OCI-M1 (cell line): ENCODE results near the gene PCYT1B.
A peak's percentile ranks its signal among the peaks of the same experiment; 100 is the strongest.
"Not testable (repeated sequence)": the region's sequence is repeated elsewhere in the genome, so short reads cannot be mapped to it uniquely, and the experiment has no call there.

Experiments
- DNase-seq: peaks from one replicate; lab custom pipeline; 2025; lab: John Stamatoyannopoulos, UW

PCYT1B gene

DNA sequence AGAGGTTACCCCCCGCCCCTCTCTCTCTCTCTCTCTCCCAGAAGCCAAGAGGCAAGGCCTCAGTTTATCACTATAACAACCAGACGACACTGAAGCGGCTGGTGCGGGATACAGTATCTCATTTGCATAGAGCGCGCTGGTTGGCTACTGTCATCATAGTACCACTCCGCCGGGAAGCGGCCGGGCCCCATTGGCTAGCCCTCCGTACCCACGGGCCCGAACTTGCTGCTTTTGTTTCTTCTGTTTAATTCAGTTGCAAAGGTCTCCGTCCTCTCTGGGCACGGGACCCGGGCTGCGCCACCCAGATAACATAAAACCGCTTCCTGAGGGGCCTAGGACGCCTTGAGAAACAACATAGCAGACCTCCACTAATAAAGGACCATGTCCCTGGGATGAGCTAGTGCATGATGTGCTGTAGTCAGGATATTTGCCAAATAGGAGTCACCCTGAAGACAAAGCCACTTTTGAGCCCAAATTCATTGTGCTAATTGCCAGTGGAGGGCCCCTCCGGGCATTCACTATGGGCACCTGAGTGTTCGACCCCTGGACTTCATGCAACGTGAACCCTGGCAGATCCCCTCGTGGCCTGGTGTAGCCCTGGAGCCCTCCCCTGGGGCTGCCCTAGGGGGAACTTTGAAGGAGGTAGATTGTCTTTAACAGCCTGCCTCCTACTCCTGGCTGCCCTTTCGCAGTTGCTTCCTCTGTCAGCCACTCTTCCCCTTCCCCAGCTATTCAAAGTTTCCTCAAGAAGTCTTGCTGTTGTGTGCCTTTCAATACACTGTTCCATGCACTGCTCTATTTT lies at the start of gene PCYT1B:
Gene PCYT1B (minus strand): TSS at position 91 of the 802 bp plus-strand sequence. CDS start 242 bp downstream, outside the sequence.
- DNase-seq, result peak; percentile 88

- no peak for DNase-seq
These were observed 49.1 kb upstream of the PCYT1B start for GRCh38 chrX:24696294-24696693.

DNA sequence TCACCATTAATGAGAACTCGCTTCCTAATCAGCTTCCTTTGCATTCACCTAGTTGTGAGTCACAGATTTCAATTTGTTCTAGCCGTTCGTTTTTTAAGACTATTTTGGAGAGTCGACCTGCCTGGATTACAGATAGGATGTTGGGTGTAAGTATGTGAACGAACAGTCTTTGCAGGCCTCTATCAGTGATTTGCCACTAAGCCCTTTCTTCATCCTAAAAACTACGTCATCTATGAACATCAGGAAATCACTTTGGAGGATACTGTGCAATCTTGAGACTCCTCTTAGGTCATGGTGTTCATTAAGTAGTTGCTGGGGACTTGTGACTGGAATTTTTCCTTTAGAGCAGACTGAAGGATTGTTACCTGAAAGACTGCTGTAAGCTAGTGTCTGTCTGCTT lies 47.7 kb upstream of the PCYT1B start:
- DNase-seq, result no peak

- DNase-seq, result peak; percentile 98
These were observed 46.5 kb upstream of the PCYT1B start, which contains the start of gene POLA1 for GRCh38 chrX:24693453-24694202. Gene POLA1, plus strand, starts transcription at chrX:24693918. Its CDS starts 44 bp downstream, at chrX:24693962.

- peak; percentile 6 for DNase-seq
These were observed 45.2 kb upstream of the PCYT1B start for GRCh38 chrX:24692305-24692704.

DNA sequence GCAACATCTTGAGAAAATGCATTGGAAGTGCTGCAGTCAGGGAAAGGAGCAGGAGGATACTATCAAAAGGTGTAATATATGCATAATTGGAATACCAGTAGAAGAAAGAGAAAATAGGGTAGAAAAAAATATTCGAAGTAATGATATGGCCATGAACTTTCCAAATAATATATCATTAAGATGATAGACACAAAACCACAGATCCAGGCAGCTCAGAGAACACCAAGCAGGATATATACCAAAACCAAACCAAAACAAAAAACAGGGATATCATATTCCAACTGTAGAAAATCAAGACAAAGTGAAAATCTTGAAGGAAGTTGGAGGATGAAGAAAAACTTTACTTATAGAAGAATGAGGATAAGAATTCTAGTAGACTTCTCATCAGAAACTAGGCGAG lies 36.9 kb upstream of the PCYT1B start:
- no peak for DNase-seq

DNA sequence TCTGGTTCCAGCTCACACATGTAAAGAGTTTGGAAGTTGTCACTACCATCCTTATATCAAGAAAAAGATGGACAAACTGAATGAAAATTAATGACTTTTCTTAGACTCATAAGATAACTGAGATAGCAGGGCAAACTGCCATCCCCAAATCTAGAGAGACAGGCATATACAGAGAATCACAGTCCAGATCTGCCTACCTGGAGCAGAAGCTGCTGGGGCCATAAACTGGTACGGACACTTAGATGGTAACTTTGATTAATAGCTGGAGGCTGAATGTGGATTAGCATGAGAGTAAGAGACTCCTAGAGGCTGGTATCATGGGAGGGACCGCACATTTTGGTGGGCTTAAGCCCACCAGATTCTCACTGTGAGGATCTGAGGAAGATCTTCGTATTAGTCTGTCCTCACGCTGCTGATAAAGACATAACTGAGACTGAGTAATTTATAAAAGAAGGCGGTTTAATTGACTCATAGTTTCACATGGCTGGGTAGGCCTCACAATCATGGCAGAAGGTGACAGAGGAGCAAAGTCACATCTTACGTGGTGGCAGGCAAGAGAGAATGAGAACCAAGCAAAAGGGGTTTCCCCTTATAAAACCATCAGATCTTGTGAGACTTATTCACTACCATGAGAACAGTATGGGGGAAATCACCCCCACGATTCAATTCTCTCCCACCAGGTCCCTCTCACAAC lies 35.7 kb upstream of the PCYT1B start:
- no peak for DNase-seq

DNA sequence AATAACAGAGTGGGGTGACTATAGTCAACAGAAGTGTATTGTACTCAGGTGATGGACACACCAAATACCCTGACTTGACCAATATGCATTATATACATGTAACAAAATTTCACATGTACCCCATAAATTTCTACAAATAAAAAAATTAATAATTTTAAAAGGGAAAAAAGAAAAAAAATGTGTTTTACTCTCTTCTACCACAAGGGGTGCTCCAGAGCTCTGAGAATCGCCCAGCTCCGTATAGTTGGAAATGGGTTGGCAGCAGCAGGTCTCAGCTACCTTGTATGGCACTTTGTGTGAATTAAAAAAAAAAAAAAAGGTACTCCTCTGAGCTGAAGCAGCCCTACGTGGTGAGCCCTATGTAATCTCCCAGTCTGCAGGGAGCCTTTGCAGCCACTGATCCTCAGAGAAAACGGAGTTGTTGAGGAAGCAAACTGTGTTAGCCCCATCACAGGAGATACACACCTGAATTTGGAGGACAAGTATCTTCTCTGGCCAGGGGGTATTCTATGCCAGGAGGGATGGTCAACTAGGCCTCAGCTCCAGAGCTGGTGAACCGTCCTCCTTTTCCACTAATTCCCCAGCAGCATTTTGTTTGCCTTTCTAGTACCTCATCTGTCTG lies 29.4 kb upstream of the PCYT1B start:
- peak; percentile 35 for DNase-seq

- DNase-seq, result no peak
These were observed 26.3 kb upstream of the PCYT1B start for GRCh38 chrX:24673424-24673823.

DNA sequence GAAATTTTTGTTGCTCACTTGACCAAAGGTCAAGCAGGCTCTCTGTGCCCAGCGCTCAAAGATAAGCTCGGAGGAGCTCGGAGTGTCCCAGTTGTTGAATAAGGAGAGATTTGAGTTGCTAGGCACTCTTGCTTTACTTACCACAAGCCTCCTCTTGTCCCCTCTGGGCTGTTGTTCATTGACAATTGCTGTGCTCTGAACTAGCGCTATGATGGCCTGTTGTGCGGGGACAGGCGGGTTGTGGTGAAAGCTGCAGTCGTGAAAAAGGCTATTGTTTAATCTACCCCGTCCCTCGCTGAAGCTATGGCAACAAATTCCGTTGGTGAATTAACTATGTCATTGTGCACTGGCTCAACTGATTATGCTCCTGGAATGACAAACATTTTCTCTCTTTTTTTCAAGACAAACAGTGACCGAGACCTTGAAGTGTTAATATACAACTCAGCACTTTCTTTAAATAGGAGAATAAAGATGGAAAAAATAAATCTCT lies 25.6 kb upstream of the PCYT1B start:
- DNase-seq, result no peak

DNA sequence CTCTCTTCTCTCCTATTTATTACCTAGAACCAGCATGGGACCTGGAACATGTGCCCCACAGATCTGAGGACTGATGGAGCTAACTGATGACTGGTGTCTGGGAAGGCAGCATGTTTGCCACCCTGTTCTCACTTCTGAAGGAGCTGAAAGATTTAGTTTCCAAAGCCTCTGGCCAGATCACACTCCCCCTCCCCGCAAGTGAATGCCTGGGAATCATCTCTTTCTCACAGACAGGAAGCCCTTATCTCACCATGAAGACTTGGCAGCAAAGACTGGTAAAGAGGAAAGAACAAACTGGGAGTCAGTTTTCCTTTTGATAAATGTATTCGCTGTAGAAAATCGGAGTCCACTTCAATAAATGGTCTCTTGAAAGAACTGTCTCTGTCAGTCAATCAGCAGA lies 21.0 kb upstream of the PCYT1B start:
- DNase-seq, result peak; percentile 4

- peak; percentile 9 for DNase-seq
These were observed 15.2 kb upstream of the PCYT1B start for GRCh38 chrX:24662352-24662751.

DNA sequence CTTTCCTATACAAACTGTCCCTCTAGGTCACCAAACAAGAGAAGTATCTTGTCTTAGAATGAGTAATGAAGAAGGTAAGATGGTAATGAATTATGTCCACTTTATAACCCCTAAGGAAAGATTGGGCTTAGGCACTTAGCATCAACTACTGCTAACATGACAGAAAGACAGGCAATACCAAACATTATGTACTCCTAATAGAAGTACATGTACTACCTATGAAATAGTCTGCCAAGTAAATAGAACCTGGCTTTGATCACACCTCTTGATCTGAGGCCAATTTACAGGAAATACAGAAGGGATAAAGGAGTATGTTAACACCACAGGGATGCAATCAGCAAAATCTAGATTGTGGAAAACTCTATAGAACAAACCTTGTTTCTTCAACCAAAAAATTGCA lies 14.1 kb upstream of the PCYT1B start:
- DNase-seq, result no peak

DNA sequence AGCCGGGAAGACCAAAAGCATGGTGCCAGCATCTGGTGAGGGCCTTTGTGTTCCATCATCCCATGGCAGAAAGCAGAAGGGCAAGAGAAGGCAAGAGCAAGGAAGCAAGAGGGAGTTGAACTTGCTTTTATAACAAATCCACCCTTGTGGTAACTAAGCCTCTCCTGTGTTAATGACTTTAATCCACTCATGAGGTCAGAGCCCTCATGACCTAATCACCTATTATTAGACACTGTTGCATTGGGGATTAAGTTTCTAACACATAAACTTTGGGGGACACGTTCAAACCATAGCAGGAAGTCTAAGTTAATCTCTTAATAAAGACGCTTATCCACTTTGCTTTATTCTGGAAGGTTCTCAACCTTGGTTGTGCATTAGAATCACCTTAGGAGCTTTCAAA lies 12.5 kb upstream of the PCYT1B start:
- no peak for DNase-seq

- no peak for DNase-seq
These were observed 12.0 kb upstream of the PCYT1B start for GRCh38 chrX:24659106-24659505.

DNA sequence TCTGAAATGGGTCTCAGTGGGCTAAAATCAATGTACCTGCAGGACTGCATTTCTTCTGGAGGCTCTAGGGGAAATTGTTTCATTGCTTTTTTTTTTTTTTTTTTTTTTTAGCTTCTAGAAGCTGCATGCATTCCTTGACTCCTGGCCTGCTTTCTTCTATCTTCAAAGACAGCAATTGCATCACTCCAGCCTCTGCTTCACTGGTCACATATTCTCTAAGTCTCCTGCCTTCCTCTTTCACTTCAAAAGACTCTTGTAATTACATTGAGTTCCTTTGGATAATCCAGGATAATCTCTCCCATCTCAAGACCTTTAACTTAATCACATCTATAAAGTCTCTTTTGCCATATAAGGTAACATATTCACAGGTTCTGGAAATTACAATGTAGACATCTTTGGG lies 11.3 kb upstream of the PCYT1B start:
- DNase-seq, result peak; percentile 11

- DNase-seq, result no peak
These were observed 10.7 kb upstream of the PCYT1B start for GRCh38 chrX:24657671-24658386.

- not testable (repeated sequence) for DNase-seq
These were observed 8.5 kb upstream of the PCYT1B start for GRCh38 chrX:24655679-24656078.

- no peak for DNase-seq
These were observed 4.6 kb upstream of the PCYT1B start for GRCh38 chrX:24651783-24652182.

DNA sequence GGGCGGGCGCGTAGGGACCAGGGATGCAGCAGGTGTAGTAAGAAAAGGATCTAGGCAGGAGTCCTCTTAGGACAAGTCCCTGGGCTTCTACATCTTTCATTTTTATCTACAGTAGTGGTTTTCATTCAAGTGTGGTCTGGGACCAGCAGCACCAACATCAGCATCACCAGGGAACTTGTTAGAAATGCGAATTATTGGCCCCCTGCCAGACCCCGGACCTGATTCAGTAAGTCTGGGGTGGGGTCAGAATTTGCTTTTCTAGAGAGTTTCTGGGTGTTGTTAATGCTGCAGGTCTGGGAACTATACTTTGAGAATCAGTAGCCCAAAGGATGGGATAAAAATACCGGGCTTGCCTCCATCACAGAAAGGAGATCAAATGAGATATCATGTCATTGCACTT lies 1.3 kb upstream of the PCYT1B start:
- DNase-seq, result no peak

GRCh38 chrX:24646745-24647182 lies 383 bp downstream of the PCYT1B start:
- peak; percentile 62 for DNase-seq
